Measurements from ENCODE around the gene CNTROB.

CNTROB gene

DNA sequence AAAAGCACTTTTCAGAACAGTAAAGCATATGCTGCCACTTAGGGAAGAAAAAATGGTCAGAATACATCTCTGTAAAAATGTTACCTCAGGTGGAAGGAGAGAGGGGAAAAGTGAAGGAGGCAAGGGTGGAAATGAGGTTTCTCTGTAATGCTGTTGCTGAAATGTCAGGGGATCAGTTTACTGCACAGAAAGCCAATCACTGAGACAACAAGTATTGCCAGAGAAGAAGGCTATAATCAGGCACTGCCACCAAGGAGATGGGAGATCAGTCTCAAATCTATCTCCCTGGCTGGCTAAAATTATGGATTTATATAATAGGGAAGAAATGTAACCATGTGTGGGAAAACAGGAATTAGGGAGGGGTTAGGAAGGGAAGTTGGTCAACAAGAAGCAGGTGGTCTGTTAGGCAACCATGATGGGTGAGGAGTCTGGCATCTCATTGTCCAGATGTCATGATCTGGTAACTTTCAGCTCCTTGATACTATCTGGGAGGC lies 42.7 kb downstream of the CNTROB start:
- peak; percentile 95 for TF ChIP-seq SETDB1 (IDR thresholded peaks at IDR 0.05; ENCODE audit: insufficient read length, low read length)
- TF ChIP-seq ZNF660 (tag by site-specific recombination; IDR thresholded peaks at IDR 0.05): no peak
- TF ChIP-seq TRIM28 (IDR thresholded peaks at IDR 0.05; ENCODE audit: borderline replicate concordance, low read length): peak; percentile 28; the same call in 1 of the 2 replicates
- no peaks in the 10 kb centered on the region for H3K36me3 ChIP-seq (ENCODE audit: control insufficient read depth in 2 of 2, insufficient read depth in 1 of 2, low read length in 2 of 2)
- no peaks in the 10 kb centered on the region for H3K9me3 ChIP-seq (ENCODE audit: control insufficient read depth, insufficient read depth, low read depth, low read length)
- no peak overlapping the region for H3K4me3 ChIP-seq (ENCODE audit: low read depth, low read length)
- H3K27ac ChIP-seq (ENCODE audit: extremely low read depth, low read depth, low read length): no peak overlapping the region
- CTCF ChIA-PET: interaction anchor here (0.6 to 2.5 kb wide), 3 partner anchors 15 to 1493 kb away, joined by 3 to 14 read pairs (median 6); no protein-coding TSS in a partner anchor
- H3K4me1 ChIP-seq (ENCODE audit: control insufficient read depth, insufficient read depth, low read length): no peaks in the 10 kb centered on the region
- POLR2A ChIA-PET: no interaction called here

DNA sequence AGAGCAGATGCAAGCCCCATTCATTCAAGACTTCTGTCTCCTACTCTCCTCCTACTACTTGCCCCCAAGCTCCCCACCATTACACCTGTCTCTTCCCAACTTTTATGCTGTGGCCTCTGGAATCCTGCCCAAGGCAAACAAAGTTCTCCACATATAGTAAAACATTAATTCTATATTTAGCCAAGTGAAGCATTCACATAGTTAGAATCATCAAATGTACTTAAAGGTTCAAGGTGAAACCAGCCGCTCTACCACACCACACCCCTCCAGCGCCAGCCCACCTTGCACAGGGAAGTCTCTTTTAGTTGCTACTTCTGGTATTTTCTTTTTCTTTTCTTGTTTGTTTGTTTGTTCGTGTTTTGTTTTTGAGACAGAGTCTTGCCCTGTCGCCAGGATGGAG lies 45.0 kb downstream of the CNTROB start:
- Histone ChIP-seq H3K4me3 (ENCODE audit: low read depth, low read length) (no peak overlapping the region), H3K9me3 (ENCODE audit: control insufficient read depth, insufficient read depth, low read depth, low read length) (no peaks in the 10 kb centered on the region), H3K36me3 (ENCODE audit: control insufficient read depth in 2 of 2, insufficient read depth in 1 of 2, low read length in 2 of 2) (no peaks in the 10 kb centered on the region), H3K27ac (ENCODE audit: extremely low read depth, low read depth, low read length) (no peak overlapping the region), H3K4me1 (ENCODE audit: control insufficient read depth, insufficient read depth, low read length) (no peaks in the 10 kb centered on the region)
- CTCF ChIA-PET: interaction anchor here (1.2 to 2.5 kb wide), 3 partner anchors 8 to 13 kb away, joined by 3 to 14 read pairs (median 3); no protein-coding TSS in a partner anchor
- POLR2A ChIA-PET: no interaction called here
- no peak for TF ChIP-seq ZBTB20 (tag by site-specific recombination; IDR thresholded peaks at IDR 0.05)
- TF ChIP-seq, protein P1, sequence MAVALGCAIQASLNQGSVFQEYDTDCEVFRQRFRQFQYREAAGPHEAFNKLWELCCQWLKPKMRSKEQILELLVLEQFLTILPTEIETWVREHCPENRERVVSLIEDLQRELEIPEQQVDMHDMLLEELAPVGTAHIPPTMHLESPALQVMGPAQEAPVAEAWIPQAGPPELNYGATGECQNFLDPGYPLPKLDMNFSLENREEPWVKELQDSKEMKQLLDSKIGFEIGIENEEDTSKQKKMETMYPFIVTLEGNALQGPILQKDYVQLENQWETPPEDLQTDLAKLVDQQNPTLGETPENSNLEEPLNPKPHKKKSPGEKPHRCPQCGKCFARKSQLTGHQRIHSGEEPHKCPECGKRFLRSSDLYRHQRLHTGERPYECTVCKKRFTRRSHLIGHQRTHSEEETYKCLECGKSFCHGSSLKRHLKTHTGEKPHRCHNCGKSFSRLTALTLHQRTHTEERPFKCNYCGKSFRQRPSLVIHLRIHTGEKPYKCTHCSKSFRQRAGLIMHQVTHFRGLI (tag by site-specific recombination; IDR thresholded peaks at IDR 0.05): no peak
- TF ChIP-seq ZNF621 (tag by site-specific recombination; IDR thresholded peaks at IDR 0.05): no peak
- no peak for TF ChIP-seq ZNF311 (tag by site-specific recombination; IDR thresholded peaks at IDR 0.05; ENCODE audit: borderline replicate concordance)
- TF ChIP-seq ZBTB7A (tag by site-specific recombination; IDR thresholded peaks at IDR 0.05; ENCODE audit: low read depth): no peak
- TF ChIP-seq, protein P2, sequence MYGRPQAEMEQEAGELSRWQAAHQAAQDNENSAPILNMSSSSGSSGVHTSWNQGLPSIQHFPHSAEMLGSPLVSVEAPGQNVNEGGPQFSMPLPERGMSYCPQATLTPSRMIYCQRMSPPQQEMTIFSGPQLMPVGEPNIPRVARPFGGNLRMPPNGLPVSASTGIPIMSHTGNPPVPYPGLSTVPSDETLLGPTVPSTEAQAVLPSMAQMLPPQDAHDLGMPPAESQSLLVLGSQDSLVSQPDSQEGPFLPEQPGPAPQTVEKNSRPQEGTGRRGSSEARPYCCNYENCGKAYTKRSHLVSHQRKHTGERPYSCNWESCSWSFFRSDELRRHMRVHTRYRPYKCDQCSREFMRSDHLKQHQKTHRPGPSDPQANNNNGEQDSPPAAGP (tag by site-specific recombination; IDR thresholded peaks at IDR 0.05): no peak
- TF ChIP-seq ZSCAN16 (tag by site-specific recombination; IDR thresholded peaks at IDR 0.05): no peak
- TF ChIP-seq, protein P3, sequence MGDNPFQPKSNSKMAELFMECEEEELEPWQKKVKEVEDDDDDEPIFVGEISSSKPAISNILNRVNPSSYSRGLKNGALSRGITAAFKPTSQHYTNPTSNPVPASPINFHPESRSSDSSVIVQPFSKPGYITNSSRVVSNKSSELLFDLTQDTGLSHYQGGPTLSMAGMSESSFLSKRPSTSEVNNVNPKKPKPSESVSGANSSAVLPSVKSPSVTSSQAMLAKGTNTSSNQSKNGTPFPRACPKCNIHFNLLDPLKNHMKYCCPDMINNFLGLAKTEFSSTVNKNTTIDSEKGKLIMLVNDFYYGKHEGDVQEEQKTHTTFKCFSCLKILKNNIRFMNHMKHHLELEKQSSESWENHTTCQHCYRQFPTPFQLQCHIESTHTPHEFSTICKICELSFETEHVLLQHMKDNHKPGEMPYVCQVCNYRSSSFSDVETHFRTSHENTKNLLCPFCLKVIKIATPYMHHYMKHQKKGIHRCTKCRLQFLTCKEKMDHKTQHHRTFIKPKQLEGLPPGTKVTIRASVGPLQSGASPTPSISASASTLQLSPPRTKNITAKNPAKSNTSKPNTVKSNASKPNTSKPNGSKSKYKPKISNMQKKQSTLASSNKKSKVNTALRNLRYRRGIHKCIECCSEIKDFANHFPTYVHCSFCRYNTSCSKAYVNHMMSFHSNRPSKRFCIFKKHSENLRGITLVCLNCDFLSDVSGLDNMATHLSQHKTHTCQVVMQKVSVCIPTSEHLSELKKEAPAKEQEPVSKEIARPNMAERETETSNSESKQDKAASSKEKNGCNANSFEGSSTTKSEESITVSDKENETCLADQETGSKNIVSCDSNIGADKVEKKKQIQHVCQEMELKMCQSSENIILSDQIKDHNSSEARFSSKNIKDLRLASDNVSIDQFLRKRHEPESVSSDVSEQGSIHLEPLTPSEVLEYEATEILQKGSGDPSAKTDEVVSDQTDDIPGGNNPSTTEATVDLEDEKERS (tag by site-specific recombination; IDR thresholded peaks at IDR 0.05): no peak
- no peak for TF ChIP-seq HOXD13 (CRISPR knock-in tag; IDR thresholded peaks at IDR 0.05; ENCODE audit: borderline replicate concordance)
- no peak for TF ChIP-seq ZNF521 (tag by site-specific recombination; IDR thresholded peaks at IDR 0.05)
- no peak for TF ChIP-seq ZNF571 (tag by site-specific recombination; IDR thresholded peaks at IDR 0.05)
- TF ChIP-seq ZNF133 (tag by site-specific recombination; IDR thresholded peaks at IDR 0.05): no peak
- no peak for TF ChIP-seq YY1 (tag by site-specific recombination; IDR thresholded peaks at IDR 0.05)
- no peak for TF ChIP-seq MEIS1 (CRISPR knock-in tag; IDR thresholded peaks at IDR 0.05; ENCODE audit: borderline replicate concordance)
- TF ChIP-seq ZNF19 (tag by site-specific recombination; IDR thresholded peaks at IDR 0.05; ENCODE audit: low read depth): no peak
- no peak for TF ChIP-seq ZNF585B (tag by site-specific recombination; IDR thresholded peaks at IDR 0.05)
- no peak for TF ChIP-seq MZF1 (tag by site-specific recombination; IDR thresholded peaks at IDR 0.05; ENCODE audit: borderline replicate concordance)
- no peak for TF ChIP-seq ZNF596 (tag by site-specific recombination; IDR thresholded peaks at IDR 0.05)
- TF ChIP-seq, protein P4, sequence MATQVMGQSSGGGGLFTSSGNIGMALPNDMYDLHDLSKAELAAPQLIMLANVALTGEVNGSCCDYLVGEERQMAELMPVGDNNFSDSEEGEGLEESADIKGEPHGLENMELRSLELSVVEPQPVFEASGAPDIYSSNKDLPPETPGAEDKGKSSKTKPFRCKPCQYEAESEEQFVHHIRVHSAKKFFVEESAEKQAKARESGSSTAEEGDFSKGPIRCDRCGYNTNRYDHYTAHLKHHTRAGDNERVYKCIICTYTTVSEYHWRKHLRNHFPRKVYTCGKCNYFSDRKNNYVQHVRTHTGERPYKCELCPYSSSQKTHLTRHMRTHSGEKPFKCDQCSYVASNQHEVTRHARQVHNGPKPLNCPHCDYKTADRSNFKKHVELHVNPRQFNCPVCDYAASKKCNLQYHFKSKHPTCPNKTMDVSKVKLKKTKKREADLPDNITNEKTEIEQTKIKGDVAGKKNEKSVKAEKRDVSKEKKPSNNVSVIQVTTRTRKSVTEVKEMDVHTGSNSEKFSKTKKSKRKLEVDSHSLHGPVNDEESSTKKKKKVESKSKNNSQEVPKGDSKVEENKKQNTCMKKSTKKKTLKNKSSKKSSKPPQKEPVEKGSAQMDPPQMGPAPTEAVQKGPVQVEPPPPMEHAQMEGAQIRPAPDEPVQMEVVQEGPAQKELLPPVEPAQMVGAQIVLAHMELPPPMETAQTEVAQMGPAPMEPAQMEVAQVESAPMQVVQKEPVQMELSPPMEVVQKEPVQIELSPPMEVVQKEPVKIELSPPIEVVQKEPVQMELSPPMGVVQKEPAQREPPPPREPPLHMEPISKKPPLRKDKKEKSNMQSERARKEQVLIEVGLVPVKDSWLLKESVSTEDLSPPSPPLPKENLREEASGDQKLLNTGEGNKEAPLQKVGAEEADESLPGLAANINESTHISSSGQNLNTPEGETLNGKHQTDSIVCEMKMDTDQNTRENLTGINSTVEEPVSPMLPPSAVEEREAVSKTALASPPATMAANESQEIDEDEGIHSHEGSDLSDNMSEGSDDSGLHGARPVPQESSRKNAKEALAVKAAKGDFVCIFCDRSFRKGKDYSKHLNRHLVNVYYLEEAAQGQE (tag by site-specific recombination; IDR thresholded peaks at IDR 0.05): no peak

All from HEK293 (cell line).